ENCODE measurements around the gene DCDC2B.

GRCh38 chr1:32187850-32188249 lies 21.0 kb upstream of the DCDC2B start:
- no peak for TF ChIP-seq TAF1 (IDR thresholded peaks at IDR 0.05; ENCODE audit: low read depth)
- no peak for TF ChIP-seq EGR1 (IDR thresholded peaks at IDR 0.05)
- no peak for TF ChIP-seq TEAD4 (IDR thresholded peaks at IDR 0.05)
- no peak for TF ChIP-seq NFIC (IDR thresholded peaks at IDR 0.05)
- no peak for TF ChIP-seq CEBPB (IDR thresholded peaks at IDR 0.05)
- no peak for TF ChIP-seq CREB1 (IDR thresholded peaks at IDR 0.05; ENCODE audit: low read depth)
- no peak for TF ChIP-seq EP300 (IDR thresholded peaks at IDR 0.05; ENCODE audit: borderline replicate concordance)
- TF ChIP-seq, protein P1, sequence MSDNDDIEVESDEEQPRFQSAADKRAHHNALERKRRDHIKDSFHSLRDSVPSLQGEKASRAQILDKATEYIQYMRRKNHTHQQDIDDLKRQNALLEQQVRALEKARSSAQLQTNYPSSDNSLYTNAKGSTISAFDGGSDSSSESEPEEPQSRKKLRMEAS (IDR thresholded peaks at IDR 0.05): no peak
- no peak for TF ChIP-seq RAD21 (IDR thresholded peaks at IDR 0.05; ENCODE audit: low read depth)
- no peak for TF ChIP-seq ZBTB7A (IDR thresholded peaks at IDR 0.05; ENCODE audit: low read depth)
- TF ChIP-seq TCF12 (IDR thresholded peaks at IDR 0.05; ENCODE audit: low read depth): no peak
- TF ChIP-seq YY1 (IDR thresholded peaks at IDR 0.05; ENCODE audit: low read depth): no peak
- TF ChIP-seq, protein P2, sequence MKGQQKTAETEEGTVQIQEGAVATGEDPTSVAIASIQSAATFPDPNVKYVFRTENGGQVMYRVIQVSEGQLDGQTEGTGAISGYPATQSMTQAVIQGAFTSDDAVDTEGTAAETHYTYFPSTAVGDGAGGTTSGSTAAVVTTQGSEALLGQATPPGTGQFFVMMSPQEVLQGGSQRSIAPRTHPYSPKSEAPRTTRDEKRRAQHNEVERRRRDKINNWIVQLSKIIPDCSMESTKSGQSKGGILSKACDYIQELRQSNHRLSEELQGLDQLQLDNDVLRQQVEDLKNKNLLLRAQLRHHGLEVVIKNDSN (IDR thresholded peaks at IDR 0.05): no peak
- TF ChIP-seq FOXM1 (IDR thresholded peaks at IDR 0.05; ENCODE audit: borderline replicate concordance, low read depth): no peak
